Measurements from ENCODE around the gene KCTD14. TPM values are rescaled to one million over a fixed set of nuclear protein-coding genes. Genes with fewer than 3 reads are reported as not detected.

Gene KCTD14
- total and polyA plus RNA-seq, 9 of the 15 experiments (the other 6 are each of a cell fraction or from before 2014, with no cell fraction given) = 0.04 to 0.30 (median 0.11) TPM; not detected in 2

DNA sequence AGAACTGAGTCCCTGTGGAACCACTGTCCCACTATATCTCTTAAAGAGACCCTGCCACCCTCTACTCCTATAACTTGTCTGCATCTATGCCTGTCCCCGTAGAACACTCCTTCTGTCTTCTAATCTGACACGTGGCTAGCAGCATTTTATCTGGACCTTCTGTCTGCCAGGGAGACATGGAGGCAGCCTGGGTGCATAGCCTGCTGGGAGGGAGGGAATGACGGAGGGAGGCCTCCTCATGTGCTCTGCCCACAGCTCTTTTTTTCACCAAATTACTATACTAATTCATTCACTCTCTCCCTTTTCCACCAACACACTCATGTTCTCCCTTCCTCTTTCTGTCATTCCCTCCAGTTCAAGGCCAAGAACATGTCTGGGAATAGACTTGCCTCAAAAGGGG lies 33.0 kb upstream of the KCTD14 start (continued):
- no peak for TF ChIP-seq CAMTA2 (CRISPR knock-in tag; conservative IDR thresholded peaks at IDR 0.05)
- TF ChIP-seq RUNX1 (IDR thresholded peaks at IDR 0.05; ENCODE audit: low read depth) = no peak
- TF ChIP-seq L3MBTL2 (IDR thresholded peaks at IDR 0.05) = peak; percentile 77
- no peak for TF ChIP-seq STAG1 (CRISPR knock-in tag; IDR thresholded peaks at IDR 0.05; ENCODE audit: borderline replicate concordance)
- no peak for TF ChIP-seq SUPT5H (IDR thresholded peaks at IDR 0.05)
- TF ChIP-seq DACH1 (IDR thresholded peaks at IDR 0.05; ENCODE audit: partially characterized antibody) = no peak
- TF ChIP-seq, protein P1, sequence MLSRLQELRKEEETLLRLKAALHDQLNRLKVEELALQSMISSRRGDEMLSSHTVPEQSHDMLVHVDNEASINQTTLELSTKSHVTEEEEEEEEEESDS (CRISPR knock-in tag; IDR thresholded peaks at IDR 0.05) = no peak
- no peak for TF ChIP-seq RBM15 (IDR thresholded peaks at IDR 0.05; ENCODE audit: insufficient read depth, low read length)
- TF ChIP-seq BACH1 (tag; IDR thresholded peaks at IDR 0.05) = no peak
- TF ChIP-seq SMAD4 (CRISPR knock-in tag; conservative IDR thresholded peaks at IDR 0.05) = peak; percentile 32; the same call in 1 of the 2 replicates
- TF ChIP-seq, protein P2, sequence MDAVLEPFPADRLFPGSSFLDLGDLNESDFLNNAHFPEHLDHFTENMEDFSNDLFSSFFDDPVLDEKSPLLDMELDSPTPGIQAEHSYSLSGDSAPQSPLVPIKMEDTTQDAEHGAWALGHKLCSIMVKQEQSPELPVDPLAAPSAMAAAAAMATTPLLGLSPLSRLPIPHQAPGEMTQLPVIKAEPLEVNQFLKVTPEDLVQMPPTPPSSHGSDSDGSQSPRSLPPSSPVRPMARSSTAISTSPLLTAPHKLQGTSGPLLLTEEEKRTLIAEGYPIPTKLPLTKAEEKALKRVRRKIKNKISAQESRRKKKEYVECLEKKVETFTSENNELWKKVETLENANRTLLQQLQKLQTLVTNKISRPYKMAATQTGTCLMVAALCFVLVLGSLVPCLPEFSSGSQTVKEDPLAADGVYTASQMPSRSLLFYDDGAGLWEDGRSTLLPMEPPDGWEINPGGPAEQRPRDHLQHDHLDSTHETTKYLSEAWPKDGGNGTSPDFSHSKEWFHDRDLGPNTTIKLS (IDR thresholded peaks at IDR 0.05; ENCODE audit: borderline replicate concordance, low read depth) = 0 out of 2 replicates have a peak, but pooled peaks have one; percentile 33
- no peak for TF ChIP-seq CSDE1 (IDR thresholded peaks at IDR 0.05)
- no peak for TF ChIP-seq ZNF212 (CRISPR knock-in tag; IDR thresholded peaks at IDR 0.05)
- TF ChIP-seq YY1 (IDR thresholded peaks at IDR 0.05; ENCODE audit: borderline replicate concordance in 1 of 3, control insufficient read depth in 1 of 3, extremely low read depth in 1 of 3, insufficient read depth in 3 of 3, insufficient read length in 1 of 3, insufficient replicate concordance in 2 of 3, low read depth in 1 of 3, low read length in 2 of 3) = no peak
- no peak for TF ChIP-seq HNRNPK (IDR thresholded peaks at IDR 0.05; ENCODE audit: low read depth, low read length, poor library complexity, severe bottlenecking)
- TF ChIP-seq ZNF766 (CRISPR knock-in tag; conservative IDR thresholded peaks at IDR 0.05) = no peak
- TF ChIP-seq CXXC5 (CRISPR knock-in tag; IDR thresholded peaks at IDR 0.05) = 0 out of 2 replicates have a peak, but pooled peaks have one; percentile 11
- TF ChIP-seq BRCA1 (IDR thresholded peaks at IDR 0.05) = no peak
- no peak for TF ChIP-seq BRCA1 (CRISPR knock-in tag; IDR thresholded peaks at IDR 0.05)
- TF ChIP-seq BHLHE40 (IDR thresholded peaks at IDR 0.05; ENCODE audit: low read length) = 0 out of 2 replicates have a peak, but pooled peaks have one; percentile 9
- no peak for TF ChIP-seq HNRNPH1 (optimal IDR thresholded peaks at IDR 0.05; ENCODE audit: low read depth, low read length)
- 0 out of 2 replicates have a peak, but pooled peaks have one; percentile 2 for TF ChIP-seq SPI1 (IDR thresholded peaks at IDR 0.05; ENCODE audit: borderline replicate concordance, low read depth, low read length)
- TF ChIP-seq, protein P3, sequence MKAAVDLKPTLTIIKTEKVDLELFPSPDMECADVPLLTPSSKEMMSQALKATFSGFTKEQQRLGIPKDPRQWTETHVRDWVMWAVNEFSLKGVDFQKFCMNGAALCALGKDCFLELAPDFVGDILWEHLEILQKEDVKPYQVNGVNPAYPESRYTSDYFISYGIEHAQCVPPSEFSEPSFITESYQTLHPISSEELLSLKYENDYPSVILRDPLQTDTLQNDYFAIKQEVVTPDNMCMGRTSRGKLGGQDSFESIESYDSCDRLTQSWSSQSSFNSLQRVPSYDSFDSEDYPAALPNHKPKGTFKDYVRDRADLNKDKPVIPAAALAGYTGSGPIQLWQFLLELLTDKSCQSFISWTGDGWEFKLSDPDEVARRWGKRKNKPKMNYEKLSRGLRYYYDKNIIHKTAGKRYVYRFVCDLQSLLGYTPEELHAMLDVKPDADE (conservative IDR thresholded peaks at IDR 0.05; ENCODE audit: control insufficient read depth, low read depth, low read length) = no peak
- TF ChIP-seq HEY1 (CRISPR knock-in tag; IDR thresholded peaks at IDR 0.05; ENCODE audit: borderline replicate concordance) = no peak
- TF ChIP-seq, protein P4, sequence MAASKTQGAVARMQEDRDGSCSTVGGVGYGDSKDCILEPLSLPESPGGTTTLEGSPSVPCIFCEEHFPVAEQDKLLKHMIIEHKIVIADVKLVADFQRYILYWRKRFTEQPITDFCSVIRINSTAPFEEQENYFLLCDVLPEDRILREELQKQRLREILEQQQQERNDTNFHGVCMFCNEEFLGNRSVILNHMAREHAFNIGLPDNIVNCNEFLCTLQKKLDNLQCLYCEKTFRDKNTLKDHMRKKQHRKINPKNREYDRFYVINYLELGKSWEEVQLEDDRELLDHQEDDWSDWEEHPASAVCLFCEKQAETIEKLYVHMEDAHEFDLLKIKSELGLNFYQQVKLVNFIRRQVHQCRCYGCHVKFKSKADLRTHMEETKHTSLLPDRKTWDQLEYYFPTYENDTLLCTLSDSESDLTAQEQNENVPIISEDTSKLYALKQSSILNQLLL (CRISPR knock-in tag; IDR thresholded peaks at IDR 0.05; ENCODE audit: borderline replicate concordance) = no peak
